Measurements from ENCODE around the gene FTCD.

DNA sequence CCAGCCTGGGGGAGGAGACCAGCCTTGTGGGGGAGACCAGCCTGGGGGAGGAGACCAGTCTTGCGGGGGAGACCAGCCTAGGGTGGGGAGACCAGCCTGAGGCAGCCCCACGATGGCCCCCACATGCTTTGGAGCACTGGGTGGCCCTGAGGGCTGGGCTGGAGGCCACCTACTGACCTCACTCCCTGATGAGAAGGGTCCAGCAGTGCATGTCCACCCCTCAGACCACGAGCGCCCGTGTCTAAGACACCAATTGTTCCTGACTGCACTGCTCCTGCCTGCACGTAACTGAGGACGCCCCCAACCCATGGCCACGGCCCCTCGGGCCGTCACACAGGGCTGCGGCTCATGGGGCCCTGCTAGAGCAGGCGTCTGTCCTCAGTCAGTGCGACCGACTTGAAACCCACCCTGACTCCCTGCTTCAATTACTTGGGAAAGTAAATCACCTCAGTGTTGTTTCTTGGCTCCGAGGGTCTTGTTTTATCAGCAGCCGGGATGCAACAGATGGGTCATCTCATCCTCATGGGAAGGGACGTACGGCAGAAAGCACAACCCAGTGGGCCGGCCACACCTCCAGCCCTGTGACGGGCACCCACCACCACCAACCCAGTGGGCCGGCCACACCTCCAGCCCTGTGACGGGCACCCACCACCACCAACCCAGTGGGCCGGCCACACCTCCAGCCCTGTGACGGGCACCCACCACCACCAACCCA lies 28.7 kb upstream of the FTCD start, which contains the start of gene SPATC1L:
- TF ChIP-seq YY1 (IDR thresholded peaks at IDR 0.05; ENCODE audit: low read depth) (no peak), CEBPB (IDR thresholded peaks at IDR 0.05) (no peak), EGR1 (IDR thresholded peaks at IDR 0.05) (no peak), TAF1 (IDR thresholded peaks at IDR 0.05; ENCODE audit: low read depth) (no peak), TEAD4 (IDR thresholded peaks at IDR 0.05) (no peak)
- TF ChIP-seq, protein P1, sequence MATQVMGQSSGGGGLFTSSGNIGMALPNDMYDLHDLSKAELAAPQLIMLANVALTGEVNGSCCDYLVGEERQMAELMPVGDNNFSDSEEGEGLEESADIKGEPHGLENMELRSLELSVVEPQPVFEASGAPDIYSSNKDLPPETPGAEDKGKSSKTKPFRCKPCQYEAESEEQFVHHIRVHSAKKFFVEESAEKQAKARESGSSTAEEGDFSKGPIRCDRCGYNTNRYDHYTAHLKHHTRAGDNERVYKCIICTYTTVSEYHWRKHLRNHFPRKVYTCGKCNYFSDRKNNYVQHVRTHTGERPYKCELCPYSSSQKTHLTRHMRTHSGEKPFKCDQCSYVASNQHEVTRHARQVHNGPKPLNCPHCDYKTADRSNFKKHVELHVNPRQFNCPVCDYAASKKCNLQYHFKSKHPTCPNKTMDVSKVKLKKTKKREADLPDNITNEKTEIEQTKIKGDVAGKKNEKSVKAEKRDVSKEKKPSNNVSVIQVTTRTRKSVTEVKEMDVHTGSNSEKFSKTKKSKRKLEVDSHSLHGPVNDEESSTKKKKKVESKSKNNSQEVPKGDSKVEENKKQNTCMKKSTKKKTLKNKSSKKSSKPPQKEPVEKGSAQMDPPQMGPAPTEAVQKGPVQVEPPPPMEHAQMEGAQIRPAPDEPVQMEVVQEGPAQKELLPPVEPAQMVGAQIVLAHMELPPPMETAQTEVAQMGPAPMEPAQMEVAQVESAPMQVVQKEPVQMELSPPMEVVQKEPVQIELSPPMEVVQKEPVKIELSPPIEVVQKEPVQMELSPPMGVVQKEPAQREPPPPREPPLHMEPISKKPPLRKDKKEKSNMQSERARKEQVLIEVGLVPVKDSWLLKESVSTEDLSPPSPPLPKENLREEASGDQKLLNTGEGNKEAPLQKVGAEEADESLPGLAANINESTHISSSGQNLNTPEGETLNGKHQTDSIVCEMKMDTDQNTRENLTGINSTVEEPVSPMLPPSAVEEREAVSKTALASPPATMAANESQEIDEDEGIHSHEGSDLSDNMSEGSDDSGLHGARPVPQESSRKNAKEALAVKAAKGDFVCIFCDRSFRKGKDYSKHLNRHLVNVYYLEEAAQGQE (IDR thresholded peaks at IDR 0.05; ENCODE audit: low read depth), result no peak
